ENCODE data around the gene TIMM17A.

The TIMM17A gene

DNA sequence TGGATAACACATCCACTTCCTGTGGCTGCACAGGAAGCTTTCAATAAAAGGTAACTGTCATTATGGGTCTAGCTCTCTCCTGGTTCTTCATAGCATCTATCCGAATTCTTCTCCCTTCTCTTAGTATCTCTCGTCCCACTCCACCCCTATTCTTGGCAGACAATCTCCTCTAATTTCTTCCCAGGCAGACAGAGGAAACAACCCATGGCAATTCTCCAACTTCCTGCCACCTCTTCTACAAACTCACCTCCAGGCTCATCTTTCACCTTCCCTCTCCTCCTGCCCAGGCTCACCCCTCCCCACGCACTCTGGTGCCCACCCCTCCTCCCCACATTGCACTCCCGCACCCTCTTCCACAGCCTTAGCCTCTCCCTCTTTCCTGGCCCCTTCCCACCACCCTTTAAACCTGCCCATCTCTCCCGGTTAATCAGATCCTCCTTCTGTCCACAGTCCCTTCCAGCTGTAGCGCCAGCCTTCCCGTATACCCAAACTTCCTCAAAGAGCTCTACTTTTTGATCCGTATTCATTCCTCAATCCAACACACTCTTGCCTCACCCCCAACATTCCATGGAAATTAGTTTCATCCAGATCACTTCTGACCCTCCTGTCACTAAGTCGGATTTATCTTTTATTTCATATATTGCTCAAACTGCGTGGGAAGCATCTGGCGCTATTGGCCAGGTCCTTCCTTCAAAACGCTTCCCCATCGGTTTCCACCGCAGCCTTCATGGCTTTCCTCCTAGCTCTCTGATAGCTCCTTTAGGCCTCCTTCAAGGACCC is 40.7 kb upstream of the TIMM17A start:
- TF ChIP-seq EGR1 (IDR thresholded peaks at IDR 0.05) (no peak), CREB1 (IDR thresholded peaks at IDR 0.05; ENCODE audit: low read depth) (no peak), TEAD4 (IDR thresholded peaks at IDR 0.05) (no peak), EP300 (IDR thresholded peaks at IDR 0.05; ENCODE audit: borderline replicate concordance) (no peak), USF1 (IDR thresholded peaks at IDR 0.05) (no peak), NFIC (IDR thresholded peaks at IDR 0.05) (no peak), YY1 (IDR thresholded peaks at IDR 0.05; ENCODE audit: low read depth) (no peak), RAD21 (IDR thresholded peaks at IDR 0.05; ENCODE audit: low read depth) (no peak), ZBTB7A (IDR thresholded peaks at IDR 0.05; ENCODE audit: low read depth) (no peak), TAF1 (IDR thresholded peaks at IDR 0.05; ENCODE audit: low read depth) (no peak)
- TF ChIP-seq, protein P1, sequence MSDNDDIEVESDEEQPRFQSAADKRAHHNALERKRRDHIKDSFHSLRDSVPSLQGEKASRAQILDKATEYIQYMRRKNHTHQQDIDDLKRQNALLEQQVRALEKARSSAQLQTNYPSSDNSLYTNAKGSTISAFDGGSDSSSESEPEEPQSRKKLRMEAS (IDR thresholded peaks at IDR 0.05) = no peak
- TF ChIP-seq, protein P2, sequence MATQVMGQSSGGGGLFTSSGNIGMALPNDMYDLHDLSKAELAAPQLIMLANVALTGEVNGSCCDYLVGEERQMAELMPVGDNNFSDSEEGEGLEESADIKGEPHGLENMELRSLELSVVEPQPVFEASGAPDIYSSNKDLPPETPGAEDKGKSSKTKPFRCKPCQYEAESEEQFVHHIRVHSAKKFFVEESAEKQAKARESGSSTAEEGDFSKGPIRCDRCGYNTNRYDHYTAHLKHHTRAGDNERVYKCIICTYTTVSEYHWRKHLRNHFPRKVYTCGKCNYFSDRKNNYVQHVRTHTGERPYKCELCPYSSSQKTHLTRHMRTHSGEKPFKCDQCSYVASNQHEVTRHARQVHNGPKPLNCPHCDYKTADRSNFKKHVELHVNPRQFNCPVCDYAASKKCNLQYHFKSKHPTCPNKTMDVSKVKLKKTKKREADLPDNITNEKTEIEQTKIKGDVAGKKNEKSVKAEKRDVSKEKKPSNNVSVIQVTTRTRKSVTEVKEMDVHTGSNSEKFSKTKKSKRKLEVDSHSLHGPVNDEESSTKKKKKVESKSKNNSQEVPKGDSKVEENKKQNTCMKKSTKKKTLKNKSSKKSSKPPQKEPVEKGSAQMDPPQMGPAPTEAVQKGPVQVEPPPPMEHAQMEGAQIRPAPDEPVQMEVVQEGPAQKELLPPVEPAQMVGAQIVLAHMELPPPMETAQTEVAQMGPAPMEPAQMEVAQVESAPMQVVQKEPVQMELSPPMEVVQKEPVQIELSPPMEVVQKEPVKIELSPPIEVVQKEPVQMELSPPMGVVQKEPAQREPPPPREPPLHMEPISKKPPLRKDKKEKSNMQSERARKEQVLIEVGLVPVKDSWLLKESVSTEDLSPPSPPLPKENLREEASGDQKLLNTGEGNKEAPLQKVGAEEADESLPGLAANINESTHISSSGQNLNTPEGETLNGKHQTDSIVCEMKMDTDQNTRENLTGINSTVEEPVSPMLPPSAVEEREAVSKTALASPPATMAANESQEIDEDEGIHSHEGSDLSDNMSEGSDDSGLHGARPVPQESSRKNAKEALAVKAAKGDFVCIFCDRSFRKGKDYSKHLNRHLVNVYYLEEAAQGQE (IDR thresholded peaks at IDR 0.05; ENCODE audit: low read depth) = no peak

- no peak for TF ChIP-seq RAD21 (IDR thresholded peaks at IDR 0.05; ENCODE audit: low read depth)
- TF ChIP-seq TEAD4 (IDR thresholded peaks at IDR 0.05) = no peak
- TF ChIP-seq CREB1 (IDR thresholded peaks at IDR 0.05; ENCODE audit: low read depth) = no peak
- no peak for TF ChIP-seq ZBTB7A (IDR thresholded peaks at IDR 0.05; ENCODE audit: low read depth)
- no peak for TF ChIP-seq TAF1 (IDR thresholded peaks at IDR 0.05; ENCODE audit: low read depth)
- TF ChIP-seq, protein P1 (IDR thresholded peaks at IDR 0.05) = no peak
- TF ChIP-seq USF1 (IDR thresholded peaks at IDR 0.05) = no peak
- TF ChIP-seq TCF12 (IDR thresholded peaks at IDR 0.05; ENCODE audit: low read depth) = no peak
- no peak for TF ChIP-seq NFIC (IDR thresholded peaks at IDR 0.05)
- TF ChIP-seq CEBPB (IDR thresholded peaks at IDR 0.05) = no peak
- TF ChIP-seq FOXM1 (IDR thresholded peaks at IDR 0.05; ENCODE audit: borderline replicate concordance, low read depth) = no peak
- no peak for TF ChIP-seq YY1 (IDR thresholded peaks at IDR 0.05; ENCODE audit: low read depth)
- no peak for TF ChIP-seq EP300 (IDR thresholded peaks at IDR 0.05; ENCODE audit: borderline replicate concordance)
- TF ChIP-seq, protein P2 (IDR thresholded peaks at IDR 0.05; ENCODE audit: low read depth) = no peak
- no peak for TF ChIP-seq EGR1 (IDR thresholded peaks at IDR 0.05)
Measured at GRCh38 chr1:201916649-201917249, 38.6 kb upstream of the TIMM17A start.

DNA sequence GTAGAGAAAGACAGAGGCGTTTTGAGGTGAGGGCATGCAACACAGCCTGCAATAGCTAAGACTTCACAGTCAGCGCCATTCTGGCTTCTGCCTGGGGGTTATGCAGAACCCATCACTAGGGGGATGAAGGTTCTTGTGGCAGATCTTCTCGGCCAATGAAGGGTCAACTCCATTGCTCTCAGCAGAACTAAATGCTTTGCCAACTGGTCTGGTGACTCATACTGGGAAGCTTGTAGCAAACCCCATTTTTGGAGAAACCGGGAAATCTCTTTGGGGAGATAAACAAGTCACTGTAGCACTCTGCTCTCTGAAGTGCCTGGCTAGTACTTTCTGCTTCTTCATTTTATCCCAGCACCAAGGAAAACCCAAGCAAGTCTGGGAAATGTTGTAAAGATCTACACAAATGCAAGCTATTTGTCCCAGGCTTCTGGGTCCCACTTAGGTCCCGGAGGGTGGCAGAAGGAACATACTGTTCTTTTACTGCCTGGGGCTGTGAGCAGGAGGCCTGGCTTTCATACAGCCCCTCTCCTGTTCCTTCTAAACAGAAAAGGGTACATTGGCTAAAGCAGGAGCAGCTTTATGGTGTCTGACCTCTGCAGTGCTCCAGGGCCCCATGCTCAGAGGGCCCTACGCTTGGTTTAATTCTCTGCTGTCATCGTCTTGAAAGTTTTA is 37.8 kb upstream of the TIMM17A start:
- TF ChIP-seq EP300 (IDR thresholded peaks at IDR 0.05; ENCODE audit: borderline replicate concordance) (no peak), RAD21 (IDR thresholded peaks at IDR 0.05; ENCODE audit: low read depth) (no peak), FOXM1 (IDR thresholded peaks at IDR 0.05; ENCODE audit: borderline replicate concordance, low read depth) (no peak), TCF12 (IDR thresholded peaks at IDR 0.05; ENCODE audit: low read depth) (no peak), NFIC (IDR thresholded peaks at IDR 0.05) (no peak), CREB1 (IDR thresholded peaks at IDR 0.05; ENCODE audit: low read depth) (no peak), YY1 (IDR thresholded peaks at IDR 0.05; ENCODE audit: low read depth) (no peak), ZBTB7A (IDR thresholded peaks at IDR 0.05; ENCODE audit: low read depth) (no peak), USF1 (IDR thresholded peaks at IDR 0.05) (no peak), EGR1 (IDR thresholded peaks at IDR 0.05) (no peak)
- TF ChIP-seq, protein P1 (IDR thresholded peaks at IDR 0.05) = no peak
- TF ChIP-seq, protein P2 (IDR thresholded peaks at IDR 0.05; ENCODE audit: low read depth) = no peak
